Liver (tissue), 9 donors: ENCODE results near the gene SLC2A8. TPM values are rescaled to one million over a fixed set of nuclear protein-coding genes. Genes with fewer than 3 reads are reported as not detected.

Source experiments
- DNase-seq: peaks from one replicate; pipeline ENCODE4 v3.0.0-alpha.2; 2017; ENCODE audit warnings: low spot score
- H3K27ac ChIP-seq, 2 donors: one replicate each; pipeline ENCODE4 v1.7.0; 2013; ENCODE audit warnings: inconsistent platforms in 2 of 2, low read length in 2 of 2, control low read depth in 1 of 2, low read depth in 1 of 2, mild to moderate bottlenecking in 1 of 2
- H3K27me3 ChIP-seq, 4 donors: one replicate each; pipeline versions ENCODE4 v1.6.1 to v1.7.0; 2013; ENCODE audit warnings: low read length in 3 of 4, inconsistent platforms in 1 of 4, mild to moderate bottlenecking in 1 of 4, moderate library complexity in 1 of 4; ENCODE audit not compliant: control insufficient read depth in 4 of 4, insufficient read depth in 4 of 4
- H3K36me3 ChIP-seq, 4 donors: one replicate each; pipeline versions ENCODE4 v1.6.1 to v1.7.0; 2013; ENCODE audit warnings: low read length in 3 of 4, mild to moderate bottlenecking in 3 of 4, low read depth in 1 of 4, moderate library complexity in 1 of 4; ENCODE audit not compliant: control insufficient read depth in 4 of 4, insufficient read depth in 3 of 4
- H3K4me1 ChIP-seq, 4 donors: one replicate each; pipeline versions ENCODE4 v1.6.1 to v1.7.0; 2013; ENCODE audit warnings: low read length in 3 of 4, mild to moderate bottlenecking in 3 of 4, moderate library complexity in 1 of 4; ENCODE audit not compliant: control insufficient read depth in 4 of 4, insufficient read depth in 4 of 4
- H3K4me3 ChIP-seq, 3 donors: one replicate each; pipeline versions ENCODE4 v1.6.1 to v1.7.0; 2013; ENCODE audit warnings: low read length in 3 of 3, control low read depth in 1 of 3, low read depth in 1 of 3, mild to moderate bottlenecking in 1 of 3
- H3K9ac ChIP-seq, 2 donors: one replicate each; pipeline ENCODE4 v1.7.0; 2013; ENCODE audit warnings: low read length in 2 of 2, mild to moderate bottlenecking in 2 of 2, moderate library complexity in 2 of 2, control low read depth in 1 of 2, low read depth in 1 of 2
- H3K9me3 ChIP-seq, 4 donors: one replicate each; pipeline versions ENCODE4 v1.6.1 to v1.7.0; 2013; ENCODE audit warnings: low read length in 3 of 4; ENCODE audit not compliant: control insufficient read depth in 4 of 4
- CTCF ChIP-seq: fragments of 150-350 bp; IDR thresholded peaks from 2 replicates; pipeline ENCODE4 v1.5.1; 2017; ENCODE audit warnings: improper control_type of control experiment, low read depth, low read length; ENCODE audit not compliant: missing input control
- EGR1 ChIP-seq, 2 donors: IDR thresholded peaks; 2 replicates each; pipeline ENCODE4 v1.6.1; 2016 to 2018; ENCODE audit warnings: antibody characterized with exemption in 2 of 2, low read depth in 2 of 2
- FOXA1 ChIP-seq: IDR thresholded peaks from 2 replicates; pipeline ENCODE4 v1.6.1; 2016; ENCODE audit warnings: antibody characterized with exemption
- FOXA2 ChIP-seq: IDR thresholded peaks from 2 replicates; pipeline ENCODE4 v1.6.1; 2016; ENCODE audit warnings: antibody characterized with exemption
- GABPA ChIP-seq, 2 donors: IDR thresholded peaks in 1 of 2; conservative IDR thresholded peaks in 1 of 2; 2 replicates each; pipeline ENCODE4 v1.6.1; 2016; ENCODE audit warnings: antibody characterized with exemption in 2 of 2, mild to moderate bottlenecking in 1 of 2, moderate library complexity in 1 of 2
- HNF4A ChIP-seq, 2 donors: conservative IDR thresholded peaks; 2 replicates each; pipeline ENCODE4 v1.6.1; 2016; ENCODE audit warnings: antibody characterized with exemption in 2 of 2, mild to moderate bottlenecking in 2 of 2
- HNF4G ChIP-seq: IDR thresholded peaks from 2 replicates; pipeline ENCODE4 v1.6.1; 2016; ENCODE audit warnings: antibody characterized with exemption
- JUND ChIP-seq, 2 donors: IDR thresholded peaks; 2 replicates each; pipeline ENCODE4 v1.6.1; 2016; ENCODE audit warnings: antibody characterized with exemption in 2 of 2
- MAX ChIP-seq: IDR thresholded peaks from 2 replicates; pipeline ENCODE4 v1.6.1; 2016; ENCODE audit warnings: antibody characterized with exemption
- NR2F2 ChIP-seq: IDR thresholded peaks from 2 replicates; pipeline ENCODE4 v1.6.1; 2016; ENCODE audit warnings: antibody characterized with exemption
- RAD21 ChIP-seq, 2 donors: IDR thresholded peaks; 2 replicates each; pipeline ENCODE4 v1.6.1; 2016; ENCODE audit warnings: antibody characterized with exemption in 2 of 2, mild to moderate bottlenecking in 2 of 2
- REST ChIP-seq: IDR thresholded peaks from 2 replicates; pipeline ENCODE4 v1.6.1; 2016; ENCODE audit warnings: antibody characterized with exemption, mild to moderate bottlenecking
- RXRA ChIP-seq, 2 donors: IDR thresholded peaks; 2 replicates each; pipeline ENCODE4 v1.6.1; 2017 to 2018; ENCODE audit warnings: antibody characterized with exemption in 2 of 2, mild to moderate bottlenecking in 1 of 2
- SP1 ChIP-seq: IDR thresholded peaks from 2 replicates; pipeline ENCODE4 v1.6.1; 2018; ENCODE audit warnings: antibody characterized with exemption, mild to moderate bottlenecking
- TAF1 ChIP-seq: conservative IDR thresholded peaks from 2 replicates; pipeline ENCODE4 v1.6.1; 2016; ENCODE audit warnings: antibody characterized with exemption, mild to moderate bottlenecking
- YY1 ChIP-seq: IDR thresholded peaks from 2 replicates; pipeline ENCODE4 v1.6.1; 2016; ENCODE audit warnings: antibody characterized with exemption, mild to moderate bottlenecking
- ZBTB33 ChIP-seq: IDR thresholded peaks from 2 replicates; pipeline ENCODE4 v1.6.1; 2016; ENCODE audit warnings: antibody characterized with exemption
- WGBS: extraction: QIAGEN DNeasy Blood & Tissue Kit; methylation state at CpG from one replicate; pipeline ENCODE4 v1.1.7; 2013; 5-methylcytosine and 5-hydroxymethylcytosine counted together
- polyA plus RNA-seq, 2 donors: library from polyadenylated mRNA; stranded (reverse) in 1 of 2; unstranded in 1 of 2; fragments of 200-250 nt in 1 of 2; fragments of >200 nt in 1 of 2; fragmentation: Nextera tagmentation in 1 of 2; extraction: Ambion mirVana in 1 of 2; gene quantifications; one replicate each; pipeline versions ENCODE4 v1.2.1 to v1.2.3, GENCODE V29; 2013 to 2015
- total RNA-seq, 2 donors: library from RNA; depleted of rRNA; stranded (reverse); fragments of >200 nt; gene quantifications; one replicate each; pipeline ENCODE4 v1.2.3, GENCODE V29; 2014
- donor health status: healthy.
- donor health status: healthy.
- donor health status: healthy.
- donor health status: healthy.
- donor health status: healthy.

Gene SLC2A8
- total and polyA plus RNA-seq, 4 donors: 10.9 to 24.5 (median 19.9) TPM

- peak; percentile 100 for TF ChIP-seq YY1
These were observed 54.0 kb downstream of the SLC2A8 start, which contains the start of the genes LRSAM1 and RPL12 (continued) for GRCh38 chr9:127450830-127451607.

GRCh38 chr9:127451608-127451857 lies 54.6 kb downstream of the SLC2A8 start:
- H3K27me3 ChIP-seq: no peaks in the 10 kb centered on the region
- TF ChIP-seq GABPA (IDR thresholded peaks at IDR 0.05 in 1 of 2, conservative IDR thresholded peaks at IDR 0.05 in 1 of 2) (no peak), SP1 (no peak), YY1 (peak; percentile 4), NR2F2 (no peak)
- peak overlapping the region; percentile 89 to 94 for H3K27ac ChIP-seq
- H3K36me3 ChIP-seq: peaks cover 8 to 32% (median 24%) of the 10 kb centered on the region in 4 donors
- peak overlapping the region; percentile 70 to 81 for H3K9ac ChIP-seq
- under 1% methylated on average over 14 of the region's 14 CpGs for WGBS
- H3K9me3 ChIP-seq: no peaks in the 10 kb centered on the region
- H3K4me1 ChIP-seq: peaks cover 7 to 38% (median 26%) of the 10 kb centered on the region in 4 donors
- H3K4me3 ChIP-seq: peak overlapping the region; percentile 68 to 84 (median 77)
- DNase-seq: no peak

- peaks cover 7 to 30% (median 19%) of the 10 kb centered on the region in 4 donors for H3K36me3 ChIP-seq
These were observed 55.1 kb downstream of the SLC2A8 start for GRCh38 chr9:127451858-127452656.

GRCh38 chr9:127452691-127453090 lies 55.7 kb downstream of the SLC2A8 start:
- no peaks in the 10 kb centered on the region for H3K27me3 ChIP-seq
- DNase-seq: peak; percentile 45
- WGBS: 31% methylated on average over 4 of the region's 4 CpGs
- H3K36me3 ChIP-seq: peaks cover 7 to 28% (median 17%) of the 10 kb centered on the region in 4 donors
- H3K4me1 ChIP-seq: peaks cover 7 to 38% (median 26%) of the 10 kb centered on the region in 4 donors
- peak overlapping the region; percentile 89 to 94 for H3K27ac ChIP-seq
- no peaks in the 10 kb centered on the region for H3K9me3 ChIP-seq
- H3K4me3 ChIP-seq: no peak overlapping the region
- H3K9ac ChIP-seq: no peak overlapping the region
- TF ChIP-seq MAX (no peak), RXRA (IDR thresholded peaks at IDR 0.05) (peak; percentile 75 to 94), GABPA (IDR thresholded peaks at IDR 0.05 in 1 of 2, conservative IDR thresholded peaks at IDR 0.05 in 1 of 2) (no peak), FOXA2 (peak; percentile 94), HNF4A (conservative IDR thresholded peaks at IDR 0.05) (peak; percentile 58 to 82), FOXA1 (peak; percentile 67), CTCF (no peak), EGR1 (IDR thresholded peaks at IDR 0.05; ENCODE audit: low read depth in 2 of 2) (no peak), JUND (IDR thresholded peaks at IDR 0.05) (peak in 1 of 2 donors; percentile 49), YY1 (peak; percentile 60), RAD21 (IDR thresholded peaks at IDR 0.05) (peak in 1 of 2 donors; percentile 13), REST (peak; percentile 70), HNF4G (no peak), NR2F2 (no peak), TAF1 (no peak), ZBTB33 (peak; percentile 91)

More at GRCh38 chr9:127451858-127452656, 55.1 kb downstream of the SLC2A8 start:
- peak; percentile 62 for DNase-seq
- WGBS: 13% methylated on average over 29 of the region's 29 CpGs
- peak overlapping the region; percentile 70 to 81 for H3K9ac ChIP-seq
- TF ChIP-seq JUND (IDR thresholded peaks at IDR 0.05): no peak
- no peak for TF ChIP-seq EGR1 (IDR thresholded peaks at IDR 0.05; ENCODE audit: low read depth in 2 of 2)
- peak overlapping the region; percentile 89 to 94 for H3K27ac ChIP-seq
- H3K9me3 ChIP-seq: no peaks in the 10 kb centered on the region
- H3K4me1 ChIP-seq: peaks cover 7 to 38% (median 26%) of the 10 kb centered on the region in 4 donors
- no peaks in the 10 kb centered on the region for H3K27me3 ChIP-seq
- H3K4me3 ChIP-seq: peak overlapping the region; percentile 68 to 84 (median 77)
